IPS-20b (cell line): ENCODE results near the gene GPR45.
"Not testable (repeated sequence)": the region's sequence is repeated elsewhere in the genome, so short reads cannot be mapped to it uniquely, and the experiment has no call there.

Experiments
- H3K27ac ChIP-seq: one replicate; pipeline ENCODE4 v1.5.1; 2013; ENCODE audit warnings: low read length
- H3K27me3 ChIP-seq: 2 replicates; pipeline ENCODE4 v1.6.1; 2013; ENCODE audit warnings: mild to moderate bottlenecking, low read length, inconsistent platforms; ENCODE audit not compliant: insufficient read depth
- H3K36me3 ChIP-seq: 2 replicates; pipeline ENCODE4 v1.6.1; 2013; ENCODE audit warnings: low read depth, mild to moderate bottlenecking, inconsistent platforms, low read length, moderate library complexity; ENCODE audit not compliant: insufficient read depth
- H3K4me1 ChIP-seq: 2 replicates; pipeline ENCODE4 v1.6.1; 2013; ENCODE audit warnings: mild to moderate bottlenecking, control low read depth, inconsistent platforms, low read length, moderate library complexity; ENCODE audit not compliant: insufficient read depth
- H3K4me3 ChIP-seq: 2 replicates; pipeline ENCODE4 v1.5.1; 2013; ENCODE audit warnings: mild to moderate bottlenecking, low read length, inconsistent platforms
- H3K9ac ChIP-seq: 2 replicates; pipeline ENCODE4 v1.6.1; 2013; ENCODE audit warnings: low read depth, mild to moderate bottlenecking, inconsistent platforms, low read length, moderate library complexity
- H3K9me3 ChIP-seq: 2 replicates; pipeline ENCODE4 v1.6.1; 2013; ENCODE audit warnings: mild to moderate bottlenecking, low read depth, low read length, inconsistent platforms; ENCODE audit not compliant: insufficient read depth

GPR45 gene

DNA sequence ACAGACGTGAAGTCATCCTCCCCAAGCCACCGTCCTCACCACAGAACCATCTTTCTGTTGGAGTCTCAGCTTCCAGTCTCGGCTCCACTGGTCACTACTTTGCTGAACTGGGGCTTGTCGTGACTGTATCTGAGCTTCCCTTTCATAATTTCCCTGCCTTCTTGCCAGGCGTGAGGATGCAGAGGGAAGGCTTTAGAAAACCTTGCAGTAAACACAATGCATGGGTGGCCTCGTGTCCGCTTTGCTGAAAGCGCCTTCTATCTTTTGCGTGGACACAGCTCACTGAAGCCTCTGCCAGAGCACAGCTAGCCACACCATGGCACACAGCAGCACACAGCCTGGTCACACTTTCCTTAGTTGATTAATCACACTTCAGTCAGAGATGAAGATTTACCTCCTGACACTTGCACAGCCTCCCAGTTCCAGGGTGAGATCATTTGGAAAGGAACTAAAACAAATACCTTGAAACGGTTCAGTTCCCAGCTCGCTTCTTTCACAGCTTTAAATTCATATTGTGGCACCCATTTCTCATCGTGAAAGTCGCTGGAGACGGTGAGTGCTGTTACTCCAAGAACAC is 2.8 kb upstream of the GPR45 start:
- Histone ChIP-seq H3K9me3 (no peaks in the 10 kb centered on the region), H3K27ac (no peak overlapping the region), H3K4me3 (peak overlapping the region; percentile 43; the same call in 1 of the 2 replicates), H3K27me3 (peaks cover 9% of the 10 kb centered on the region; the same call in 1 of the 2 replicates), H3K36me3 (no peaks in the 10 kb centered on the region), H3K9ac (no peak overlapping the region), H3K4me1 (no peaks in the 10 kb centered on the region; the same call in 1 of the 2 replicates)

DNA sequence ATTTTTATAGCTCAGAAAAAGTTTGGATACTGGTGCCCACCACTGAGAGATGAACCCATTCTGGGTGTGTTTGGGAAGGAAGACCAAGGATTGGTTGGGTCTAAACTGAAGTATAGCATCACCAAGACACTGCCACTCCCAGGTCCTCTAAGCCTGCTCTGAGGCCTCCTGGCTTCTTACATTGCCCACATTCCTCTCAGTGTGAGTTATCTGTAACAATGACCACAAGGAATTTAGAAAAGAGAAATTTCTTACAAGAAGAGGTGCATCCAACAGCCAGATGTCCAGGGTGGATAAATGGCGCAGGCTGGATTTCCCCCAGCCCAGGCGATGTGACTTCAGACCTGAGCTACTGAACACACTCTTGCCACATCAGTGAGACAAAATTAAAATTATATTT is 1.6 kb upstream of the GPR45 start:
- H3K9ac ChIP-seq: no peak overlapping the region
- no peaks in the 10 kb centered on the region; the same call in 1 of the 2 replicates for H3K4me1 ChIP-seq
- H3K27me3 ChIP-seq: peaks cover 9% of the 10 kb centered on the region; the same call in 1 of the 2 replicates
- no peak overlapping the region for H3K4me3 ChIP-seq
- H3K9me3 ChIP-seq: no peaks in the 10 kb centered on the region
- H3K36me3 ChIP-seq: no peaks in the 10 kb centered on the region
- H3K27ac ChIP-seq: no peak overlapping the region

DNA sequence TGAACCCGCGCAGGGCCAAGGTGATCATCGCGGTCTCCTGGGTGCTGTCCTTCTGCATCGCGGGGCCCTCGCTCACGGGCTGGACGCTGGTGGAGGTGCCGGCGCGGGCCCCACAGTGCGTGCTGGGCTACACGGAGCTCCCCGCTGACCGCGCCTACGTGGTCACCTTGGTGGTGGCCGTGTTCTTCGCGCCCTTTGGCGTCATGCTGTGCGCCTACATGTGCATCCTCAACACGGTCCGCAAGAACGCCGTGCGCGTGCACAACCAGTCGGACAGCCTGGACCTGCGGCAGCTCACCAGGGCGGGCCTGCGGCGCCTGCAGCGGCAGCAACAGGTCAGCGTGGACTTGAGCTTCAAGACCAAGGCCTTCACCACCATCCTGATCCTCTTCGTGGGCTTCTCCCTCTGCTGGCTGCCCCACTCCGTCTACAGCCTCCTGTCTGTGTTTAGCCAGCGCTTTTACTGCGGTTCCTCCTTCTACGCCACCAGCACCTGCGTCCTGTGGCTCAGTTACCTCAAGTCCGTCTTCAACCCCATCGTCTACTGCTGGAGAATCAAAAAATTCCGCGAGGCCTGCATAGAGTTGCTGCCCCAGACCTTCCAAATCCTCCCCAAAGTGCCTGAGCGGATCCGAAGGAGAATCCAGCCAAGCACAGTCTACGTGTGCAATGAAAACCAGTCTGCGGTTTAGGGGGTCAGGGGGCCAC is 897 bp downstream of the GPR45 start:
- H3K9ac ChIP-seq: no peak overlapping the region
- H3K27me3 ChIP-seq: peaks cover 6% of the 10 kb centered on the region; the same call in 1 of the 2 replicates
- no peaks in the 10 kb centered on the region for H3K9me3 ChIP-seq
- no peak overlapping the region for H3K4me3 ChIP-seq
- no peak overlapping the region for H3K27ac ChIP-seq
- no peaks in the 10 kb centered on the region for H3K36me3 ChIP-seq
- H3K4me1 ChIP-seq: no peaks in the 10 kb centered on the region

- Histone ChIP-seq H3K27ac (no peak overlapping the region), H3K9me3 (no peaks in the 10 kb centered on the region), H3K4me3 (no peak overlapping the region), H3K4me1 (no peaks in the 10 kb centered on the region), H3K9ac (no peak overlapping the region), H3K27me3 (no peaks in the 10 kb centered on the region; the same call in 1 of the 2 replicates), H3K36me3 (no peaks in the 10 kb centered on the region)
Measured at GRCh38 chr2:105243961-105244360, 2.4 kb downstream of the GPR45 start.

- H3K4me1 ChIP-seq: no peaks in the 10 kb centered on the region
- no peaks in the 10 kb centered on the region for H3K36me3 ChIP-seq
- no peaks in the 10 kb centered on the region for H3K9me3 ChIP-seq
- H3K27ac ChIP-seq: no peak overlapping the region
- H3K4me3 ChIP-seq: no peak overlapping the region
- H3K27me3 ChIP-seq: no peaks in the 10 kb centered on the region; the same call in 1 of the 2 replicates
- no peak overlapping the region for H3K9ac ChIP-seq
Measured at GRCh38 chr2:105244451-105244850, 2.9 kb downstream of the GPR45 start.

GRCh38 chr2:105248316-105249070 is 7.0 kb downstream of the GPR45 start:
- H3K27ac ChIP-seq: no peak overlapping the region
- H3K4me1 ChIP-seq: no peaks in the 10 kb centered on the region
- H3K27me3 ChIP-seq: no peaks in the 10 kb centered on the region
- no peak overlapping the region for H3K4me3 ChIP-seq
- no peak overlapping the region for H3K9ac ChIP-seq
- no peaks in the 10 kb centered on the region for H3K9me3 ChIP-seq
- no peaks in the 10 kb centered on the region for H3K36me3 ChIP-seq

DNA sequence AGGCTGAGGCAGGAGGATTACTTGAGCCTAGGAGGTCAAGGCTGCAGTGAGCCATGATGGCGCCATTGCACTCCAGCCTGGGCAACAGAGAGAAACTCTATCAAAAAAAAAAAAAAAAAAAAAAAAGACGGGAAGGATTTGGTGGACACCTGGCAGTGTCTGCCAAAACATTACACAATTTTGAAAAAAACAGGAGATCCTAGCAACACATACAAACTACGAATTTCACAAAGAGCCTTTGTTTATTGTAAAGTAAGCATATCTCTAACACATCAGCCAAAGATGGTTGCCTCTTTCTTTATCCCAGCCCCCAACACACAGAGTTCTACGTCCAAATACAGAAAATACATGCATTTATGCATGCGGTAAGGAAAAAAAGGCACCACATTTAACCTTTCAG is 7.6 kb downstream of the GPR45 start:
- Histone ChIP-seq H3K36me3 (no peaks in the 10 kb centered on the region), H3K27me3 (no peaks in the 10 kb centered on the region), H3K4me1 (no peaks in the 10 kb centered on the region), H3K4me3 (no peak overlapping the region), H3K27ac (no peak overlapping the region), H3K9ac (no peak overlapping the region), H3K9me3 (no peaks in the 10 kb centered on the region)

DNA sequence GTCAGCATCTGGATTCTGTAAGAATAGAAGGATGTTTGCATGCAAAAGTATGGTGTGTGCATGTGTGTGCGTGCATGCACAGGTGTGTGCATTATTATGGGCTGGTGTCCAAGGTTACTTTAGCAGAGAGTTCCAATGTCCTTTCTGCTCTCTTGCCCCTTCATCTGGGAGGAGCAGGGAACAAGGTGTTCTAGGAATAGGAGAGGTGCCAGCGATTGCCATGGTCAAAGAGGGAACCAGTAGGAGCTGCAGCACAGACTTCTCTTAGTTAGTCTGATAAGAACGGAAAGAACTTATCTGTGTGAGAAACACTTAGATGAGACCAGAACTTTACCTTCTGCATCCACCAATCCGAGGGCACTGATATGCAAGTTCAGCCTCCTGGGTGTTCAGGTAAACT is 8.3 kb downstream of the GPR45 start:
- no peak overlapping the region for H3K27ac ChIP-seq
- no peaks in the 10 kb centered on the region for H3K27me3 ChIP-seq
- H3K9ac ChIP-seq: no peak overlapping the region
- H3K4me3 ChIP-seq: no peak overlapping the region
- no peaks in the 10 kb centered on the region for H3K36me3 ChIP-seq
- no peaks in the 10 kb centered on the region for H3K9me3 ChIP-seq
- no peaks in the 10 kb centered on the region for H3K4me1 ChIP-seq

- not testable (repeated sequence) for H3K9me3 ChIP-seq, H3K27me3 ChIP-seq, H3K36me3 ChIP-seq, H3K9ac ChIP-seq, H3K27ac ChIP-seq, H3K4me1 ChIP-seq, H3K4me3 ChIP-seq
Measured at GRCh38 chr2:105251016-105251648, 9.6 kb downstream of the GPR45 start.

DNA sequence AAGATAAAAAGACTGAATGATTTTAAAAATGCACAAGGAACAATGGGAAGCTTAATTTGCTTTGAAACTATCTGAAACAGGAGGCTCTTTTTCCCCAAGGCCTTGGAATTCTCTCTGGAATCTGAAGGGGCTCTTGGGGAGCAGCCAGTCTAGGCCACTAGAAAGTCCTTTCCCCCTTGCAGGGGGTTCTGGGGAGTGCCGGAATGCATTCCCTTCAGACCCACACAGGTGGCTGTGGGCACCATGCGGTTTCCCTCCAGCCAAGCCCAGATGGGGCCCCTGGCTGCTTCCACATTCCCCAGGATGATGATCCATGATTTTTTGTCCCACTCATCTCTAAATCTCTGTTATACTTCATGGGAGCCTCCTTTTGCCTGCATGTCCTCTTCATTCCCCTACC is 10.7 kb downstream of the GPR45 start:
- H3K36me3 ChIP-seq: no peaks in the 10 kb centered on the region
- H3K27ac ChIP-seq: no peak overlapping the region
- H3K27me3 ChIP-seq: no peaks in the 10 kb centered on the region
- no peaks in the 10 kb centered on the region for H3K9me3 ChIP-seq
- no peak overlapping the region for H3K4me3 ChIP-seq
- no peaks in the 10 kb centered on the region for H3K4me1 ChIP-seq
- no peak overlapping the region for H3K9ac ChIP-seq

DNA sequence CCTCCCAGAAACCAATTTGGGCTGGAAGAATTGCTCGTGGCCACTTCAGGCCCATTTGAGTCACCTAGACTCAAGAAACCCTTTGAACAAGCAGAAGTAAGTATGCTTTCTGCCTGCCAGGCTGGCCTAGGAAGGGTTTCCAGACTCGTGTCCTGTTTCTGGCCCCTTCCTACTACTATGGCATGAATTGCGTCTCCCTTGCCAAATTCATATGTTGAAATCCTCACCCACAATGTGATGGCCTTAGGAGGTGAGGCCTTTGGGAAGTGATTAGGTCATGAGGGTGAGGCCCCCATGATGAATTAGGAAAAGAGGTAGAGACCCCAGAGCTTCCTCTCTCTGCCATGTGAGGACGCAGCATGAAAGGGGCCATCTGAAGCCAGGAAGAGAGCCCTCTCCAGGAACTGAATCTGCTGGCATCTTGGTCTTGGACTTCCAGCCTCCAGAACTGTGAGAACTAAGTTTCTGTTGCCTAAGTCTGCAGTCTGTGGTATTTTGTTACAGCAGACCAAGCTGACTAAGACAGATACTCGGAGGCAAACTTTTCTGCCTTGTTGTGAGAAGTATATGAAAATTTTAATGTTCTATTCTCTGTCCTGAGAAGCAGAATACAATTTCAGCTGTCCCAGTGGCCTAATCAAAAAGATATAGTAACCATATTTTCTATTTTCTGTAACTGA is 13.1 kb downstream of the GPR45 start:
- no peak overlapping the region for H3K9ac ChIP-seq
- no peaks in the 10 kb centered on the region for H3K9me3 ChIP-seq
- H3K27me3 ChIP-seq: no peaks in the 10 kb centered on the region
- H3K4me3 ChIP-seq: no peak overlapping the region
- H3K36me3 ChIP-seq: no peaks in the 10 kb centered on the region
- H3K27ac ChIP-seq: no peak overlapping the region
- no peaks in the 10 kb centered on the region for H3K4me1 ChIP-seq
